C4-2B (cell line): ENCODE results near the gene TLE5.

Source experiments
- CTCF ChIP-seq: fragments of 450-650 bp; conservative IDR thresholded peaks from 2 replicates; pipeline ENCODE4 v1.5.1; 2017; ENCODE audit warnings: mild to moderate bottlenecking
- ZFX ChIP-seq: fragments of 450-650 bp; IDR thresholded peaks from 2 replicates; pipeline ENCODE4 v1.6.1; 2017

GRCh38 chr19:3087769-3088168 lies 25.5 kb upstream of the TLE5 start:
- no peak for TF ChIP-seq CTCF
- no peak for TF ChIP-seq ZFX
